Dermis lymphatic vessel endothelial cell (primary cell): ENCODE data around the gene FXYD6. TPM values are rescaled to one million over a fixed set of nuclear protein-coding genes. Genes with fewer than 3 reads are reported as not detected.

Experiments
- total RNA-seq: library from RNA; depleted of rRNA; stranded (reverse); fragments of >200 nt; gene quantifications from 2 replicates; pipeline ENCODE4 v1.2.1, GENCODE V29; 2014

Gene FXYD6
- 3.7 and 11.3 TPM in 2 replicates for total RNA-seq

DNA sequence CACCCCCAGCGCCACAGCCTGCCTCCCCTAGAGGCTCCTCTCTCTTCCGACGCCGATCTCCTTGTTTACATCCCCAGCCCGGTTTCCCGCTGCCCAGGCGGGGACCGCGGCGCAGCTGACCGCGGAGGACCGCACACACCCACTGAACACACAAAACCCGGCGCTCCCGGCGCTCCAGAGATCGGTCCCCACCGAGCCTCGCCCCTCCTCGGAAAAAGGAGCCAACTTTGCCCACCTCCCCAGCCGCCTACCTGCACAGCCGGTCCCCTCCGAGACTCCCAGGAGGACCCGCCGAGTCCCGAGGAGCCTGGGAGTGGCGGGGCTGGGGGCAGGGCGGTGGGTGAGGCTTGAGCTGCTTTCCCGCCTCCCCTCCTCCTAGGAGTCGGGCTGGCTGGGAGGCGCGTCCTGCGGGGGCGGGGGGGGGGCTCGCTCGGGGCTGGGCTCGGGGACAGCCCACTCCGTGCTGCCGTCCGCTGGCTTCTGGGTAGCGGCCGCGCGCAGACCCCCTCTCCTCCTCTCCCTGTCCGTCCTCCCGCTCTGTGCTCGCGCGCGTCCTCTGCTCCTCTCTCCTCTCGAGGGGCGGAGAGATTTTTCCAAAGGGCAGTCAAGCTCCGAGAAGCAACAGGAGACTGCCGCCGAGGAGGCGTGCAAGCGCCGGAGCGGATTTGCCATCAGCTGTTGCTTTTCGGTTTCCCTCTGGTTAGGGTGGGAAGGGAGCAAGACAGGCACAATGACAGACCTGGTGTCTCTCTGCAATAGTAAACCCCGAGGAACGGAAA, at the start of gene FXYD6:
Gene FXYD6, minus strand, starts transcription at position 318 of the 779 bp plus-strand sequence. CDS start 33,882 bp downstream, outside the sequence.

DNA sequence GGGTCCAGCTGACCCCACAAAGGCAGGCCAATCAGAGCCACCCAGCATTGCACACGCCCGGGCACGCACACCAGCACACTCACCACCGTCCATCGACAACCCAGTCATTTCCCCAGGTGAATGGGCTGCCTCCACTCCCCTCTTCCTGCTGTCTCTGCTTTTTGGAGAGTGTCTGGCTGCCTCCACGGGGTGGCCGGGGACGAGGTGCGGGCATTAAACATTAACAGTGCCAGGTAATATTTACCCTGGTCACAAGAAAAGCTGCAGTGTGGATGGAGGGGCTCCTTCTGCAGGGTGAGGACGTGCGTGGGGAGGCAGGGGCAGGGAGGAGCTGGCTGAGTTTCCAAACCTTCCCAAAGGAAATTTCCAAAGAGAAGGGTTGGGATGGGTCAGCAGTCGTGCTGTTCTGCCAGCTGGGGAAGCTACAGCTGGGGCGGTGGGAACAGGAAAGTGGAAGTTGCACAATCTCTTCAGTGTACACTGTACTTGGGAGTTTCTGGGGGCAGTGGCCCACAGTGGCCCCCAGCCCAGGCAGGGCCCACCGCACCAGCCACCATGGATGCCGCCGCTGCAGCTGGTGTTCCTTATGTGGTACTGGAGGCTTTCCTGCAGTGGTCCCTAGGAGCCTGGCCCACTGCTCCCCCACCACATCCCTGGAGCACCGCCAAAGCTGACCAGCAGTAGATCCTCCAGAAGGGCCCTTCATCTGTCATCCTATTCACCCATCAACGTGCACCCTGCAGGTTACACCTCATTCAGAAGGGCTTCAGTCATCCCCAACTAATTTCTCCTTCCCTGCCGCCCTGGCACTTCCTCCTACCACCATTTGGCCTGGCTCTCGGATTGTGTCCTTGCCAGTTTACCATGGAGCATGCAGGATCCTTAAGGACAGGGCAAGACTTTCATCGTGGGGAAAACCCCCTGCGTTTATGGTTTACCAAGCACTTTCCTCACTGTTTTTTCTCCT, 51.6 kb downstream of the FXYD6 start, which contains the start of gene FXYD2:
Gene FXYD2, minus strand, starts transcription at position 174 of the 967 bp plus-strand sequence. Its CDS starts 66 bp downstream, at position 108.

GRCh38 chr11:117796872-117797529, 79.5 kb downstream of the FXYD6 start, which contains the start of gene DSCAML1:
Gene DSCAML1 (minus strand): TSS chr11:117797216. CDS start chr11:117797079, 137 bp downstream.

Other genes with a start within 250 kb of the FXYD6 start
- not detected in 2 replicates for gene DSCAML1, start 79.4 kb downstream of the FXYD6 start, total RNA-seq
- 0.98 and 1.2 TPM in 2 replicates for gene FXYD2, start 51.9 kb downstream of the FXYD6 start, total RNA-seq
- not detected in 2 replicates for gene TMPRSS13, start 52.7 kb upstream of the FXYD6 start, total RNA-seq
- gene IL10RA, start 109.7 kb upstream of the FXYD6 start, total RNA-seq, result not detected in 2 replicates
- not detected in 2 replicates for gene TMPRSS4, start 200.4 kb upstream of the FXYD6 start, total RNA-seq
- not detected in 2 replicates for gene SMIM35, start 210.3 kb upstream of the FXYD6 start, total RNA-seq